Measurements from ENCODE around the gene CACNG6. TPM values are rescaled to one million over a fixed set of nuclear protein-coding genes. Genes with fewer than 3 reads are reported as not detected.
A peak's percentile ranks its signal among the peaks of the same experiment; 100 is the strongest.
"Not testable (repeated sequence)": the region's sequence is repeated elsewhere in the genome, so short reads cannot be mapped to it uniquely, and the experiment has no call there.

CACNG6 gene
- polyA plus RNA-seq, 3 donors = 0.73 to 1.00 (median 0.85) TPM

DNA sequence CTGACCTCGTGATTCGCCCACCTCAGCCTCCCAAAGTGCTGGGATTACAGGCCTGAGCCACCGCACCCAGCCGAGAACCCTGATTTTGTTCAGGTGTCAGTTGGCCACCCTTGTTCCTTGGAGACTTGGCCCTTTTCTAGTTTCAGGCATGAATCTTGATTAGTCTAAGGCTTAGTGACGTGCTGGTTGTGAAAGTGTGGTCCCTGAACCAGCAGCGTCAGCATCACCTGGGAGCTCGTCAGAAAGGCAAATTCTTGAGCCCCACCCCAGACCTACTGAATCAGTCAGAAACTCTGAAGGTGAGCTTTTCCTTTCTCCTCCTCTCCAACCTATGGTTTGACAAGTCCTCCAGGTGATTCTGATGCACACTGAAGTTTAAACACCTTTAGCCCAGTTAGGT lies 35.2 kb downstream of the CACNG6 start:
- no peak for DNase-seq (ENCODE audit: extremely low read depth in 1 of 11, low read depth in 9 of 11, low spot score in 4 of 11)

- no peak for DNase-seq (ENCODE audit: extremely low read depth in 1 of 11, low read depth in 9 of 11, low spot score in 4 of 11)
Measured at GRCh38 chr19:54029301-54029700, 37.9 kb downstream of the CACNG6 start.

- DNase-seq (ENCODE audit: extremely low read depth in 1 of 11, low read depth in 9 of 11, low spot score in 4 of 11) = peak in 6 of 11 donors; percentile 11 to 46 (median 25)
Measured at GRCh38 chr19:54029930-54030490, 38.6 kb downstream of the CACNG6 start.

DNA sequence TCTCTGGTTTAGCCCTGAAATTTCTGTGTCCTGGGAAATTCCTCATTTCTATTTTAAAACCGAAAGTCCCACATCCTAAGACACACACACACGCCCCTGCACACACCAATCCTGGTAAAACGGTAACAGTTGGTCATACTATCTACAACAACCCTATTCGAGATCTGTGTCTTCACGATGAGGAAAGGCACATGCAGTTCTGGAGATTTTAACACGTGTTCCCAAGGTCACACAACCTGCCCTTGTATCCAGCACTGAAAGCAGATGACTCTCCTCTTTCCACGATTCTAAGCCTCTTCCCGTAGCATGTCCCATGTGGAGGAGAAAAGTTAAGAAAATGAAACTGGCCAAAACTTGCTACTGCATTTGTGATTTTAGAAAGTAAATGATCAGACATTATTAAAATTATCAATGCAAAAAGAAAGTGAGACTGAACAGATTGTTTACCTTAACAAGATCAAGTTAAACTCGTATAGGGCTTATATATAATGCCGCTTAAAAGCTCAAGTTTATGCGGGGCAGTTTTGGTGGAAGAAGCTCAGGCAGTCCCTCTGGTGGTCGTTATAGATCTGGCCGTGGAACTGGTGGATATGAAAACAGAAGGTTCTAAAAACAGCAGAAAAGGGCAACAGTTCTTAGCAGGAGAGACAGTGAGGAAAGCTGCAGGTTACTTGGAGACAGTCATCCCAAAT lies 39.6 kb downstream of the CACNG6 start:
- no peak for DNase-seq (ENCODE audit: extremely low read depth in 1 of 11, low read depth in 9 of 11, low spot score in 4 of 11)

- no peak for DNase-seq (ENCODE audit: extremely low read depth in 1 of 11, low read depth in 9 of 11, low spot score in 4 of 11)
Measured at GRCh38 chr19:54035215-54036178, 44.1 kb downstream of the CACNG6 start.

- not testable (repeated sequence) for DNase-seq (ENCODE audit: extremely low read depth in 1 of 11, low read depth in 9 of 11, low spot score in 4 of 11)
Measured at GRCh38 chr19:54036542-54036941, 45.1 kb downstream of the CACNG6 start.

- no peak for DNase-seq (ENCODE audit: extremely low read depth in 1 of 11, low read depth in 9 of 11, low spot score in 4 of 11)
Measured at GRCh38 chr19:54040003-54040402, 48.6 kb downstream of the CACNG6 start.

DNA sequence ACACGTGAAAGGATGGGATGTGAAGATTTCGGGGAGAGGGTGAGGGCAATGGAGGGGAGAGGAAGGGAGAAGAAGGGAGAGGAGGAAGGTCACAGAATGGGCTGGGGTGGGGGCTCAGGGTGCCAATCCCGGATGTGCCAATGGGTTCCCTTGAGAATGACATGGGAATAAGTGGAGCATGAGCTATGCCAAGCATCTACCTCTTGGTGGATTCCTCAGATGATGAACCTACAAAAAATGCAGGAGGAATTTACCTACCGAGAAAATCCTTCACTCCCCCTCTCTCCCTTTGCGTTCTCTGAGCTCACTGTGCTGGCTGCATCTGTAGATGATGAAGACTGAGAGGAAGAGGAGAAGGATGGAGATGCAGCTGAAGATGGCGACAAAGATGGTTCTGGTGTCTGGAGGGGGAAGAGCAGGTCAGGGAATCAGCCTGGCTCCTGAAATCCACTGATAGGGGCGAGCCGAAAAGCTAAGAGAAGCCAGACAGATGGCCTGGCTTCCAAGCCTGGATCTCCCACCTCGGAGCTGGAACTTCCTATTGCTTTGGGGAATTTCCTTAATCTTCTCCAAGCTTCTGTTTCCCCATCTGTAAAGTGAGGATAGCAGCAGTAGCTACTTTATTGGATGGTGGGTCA lies 50.7 kb downstream of the CACNG6 start:
- no peak for DNase-seq (ENCODE audit: extremely low read depth in 1 of 11, low read depth in 9 of 11, low spot score in 4 of 11)

DNA sequence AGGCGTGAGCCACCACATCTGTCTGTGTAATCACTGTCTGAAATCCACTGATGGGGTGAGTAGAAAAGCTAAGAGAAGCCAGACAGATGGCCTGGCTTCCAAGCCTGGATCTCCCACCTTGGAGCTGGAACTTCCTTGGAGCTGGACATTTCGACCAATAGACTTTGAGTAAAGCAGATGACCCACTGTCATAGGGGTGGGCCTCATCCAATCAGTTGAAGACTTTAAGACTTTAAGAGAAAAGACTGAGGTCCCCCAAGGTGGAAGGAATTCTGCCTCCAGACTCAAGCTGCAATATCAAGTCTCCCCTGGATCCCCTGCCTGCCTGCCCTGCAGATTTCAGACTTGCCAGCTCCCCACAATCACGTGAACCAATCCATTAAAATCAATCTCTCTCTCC lies 51.6 kb downstream of the CACNG6 start:
- DNase-seq (ENCODE audit: extremely low read depth in 1 of 11, low read depth in 9 of 11, low spot score in 4 of 11) = no peak

DNA sequence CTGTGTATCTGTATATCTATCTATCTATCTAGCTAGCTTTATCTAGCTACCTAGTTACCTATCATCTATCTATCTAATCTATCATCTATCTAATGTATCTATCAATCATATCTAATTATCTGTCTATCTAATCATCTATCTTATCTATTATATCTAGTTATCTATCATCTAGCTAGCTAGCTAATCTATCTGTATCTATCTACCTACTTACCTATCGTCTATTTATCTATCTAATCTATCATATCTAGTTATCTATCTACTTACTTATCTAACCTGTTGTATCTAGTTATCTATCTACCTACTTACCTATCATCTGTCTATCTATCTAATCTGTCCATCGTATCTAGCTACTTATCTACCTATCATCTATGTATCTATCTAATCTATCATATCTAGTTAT lies 54.3 kb downstream of the CACNG6 start:
- no peak for DNase-seq (ENCODE audit: extremely low read depth in 1 of 11, low read depth in 9 of 11, low spot score in 4 of 11)

DNA sequence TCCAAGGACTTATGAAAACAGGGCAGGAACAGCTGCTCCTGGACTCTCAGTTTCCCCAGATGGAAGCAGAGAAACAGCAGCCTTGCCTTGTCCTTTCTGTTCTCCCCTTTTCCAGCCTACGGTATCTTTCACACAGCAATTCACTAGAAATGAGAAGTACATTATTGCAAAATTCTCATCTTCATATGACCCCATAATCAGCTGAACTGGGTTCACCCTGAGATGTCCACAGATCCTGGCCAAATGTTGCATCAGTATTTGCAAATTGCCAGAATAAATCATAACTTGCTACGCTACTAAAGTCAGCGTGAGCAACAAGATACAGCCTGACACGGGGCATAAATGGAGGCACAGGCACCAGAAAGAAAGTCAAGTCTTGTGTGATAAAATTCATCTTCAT lies 56.2 kb downstream of the CACNG6 start:
- DNase-seq (ENCODE audit: extremely low read depth in 1 of 11, low read depth in 9 of 11, low spot score in 4 of 11) = no peak

Other genes with a start within 250 kb of the CACNG6 start
- gene NLRP12, start 167.3 kb upstream of the CACNG6 start, polyA plus RNA-seq (ENCODE audit: insufficient read length in 3 of 3) = under 1 TPM; 0.16 to 0.29 (median 0.24) TPM
- 10 to 100 TPM; 68.1 to 75.4 (median 74.2) TPM for gene MYADM, start 123.8 kb upstream of the CACNG6 start, polyA plus RNA-seq (ENCODE audit: insufficient read length in 3 of 3)
- gene PRKCG, start 109.4 kb upstream of the CACNG6 start, polyA plus RNA-seq (ENCODE audit: insufficient read length in 3 of 3) = under 1 TPM; 0.23 to 0.80 (median 0.43) TPM
- gene CACNG7, start 82.4 kb upstream of the CACNG6 start, polyA plus RNA-seq (ENCODE audit: insufficient read length in 3 of 3) = 1 to 10 TPM in 1 of 3 donors, under 1 TPM in 2; 0.23 to 1.0 (median 0.45) TPM
- gene CACNG8, start 28.7 kb upstream of the CACNG6 start, polyA plus RNA-seq (ENCODE audit: insufficient read length in 3 of 3) = under 1 TPM; 0.20 to 0.51 (median 0.23) TPM
- gene VSTM1, start 72.3 kb downstream of the CACNG6 start, polyA plus RNA-seq (ENCODE audit: insufficient read length in 3 of 3) = under 1 TPM in 1 of 3 donors, not detected in 2; 0.27 TPM
- gene TARM1, start 89.7 kb downstream of the CACNG6 start, polyA plus RNA-seq (ENCODE audit: insufficient read length in 3 of 3) = under 1 TPM in 2 of 3 donors, not detected in 1; 0.17 to 0.20 TPM
- gene OSCAR, start 109.2 kb downstream of the CACNG6 start, polyA plus RNA-seq (ENCODE audit: insufficient read length in 3 of 3) = under 1 TPM; 0.11 to 0.42 (median 0.27) TPM
- gene NDUFA3, start 111.2 kb downstream of the CACNG6 start, polyA plus RNA-seq (ENCODE audit: insufficient read length in 3 of 3) = 100 to 1,000 TPM in 2 of 3 donors, 10 to 100 TPM in 1; 84.6 to 151 (median 147) TPM
- 10 to 100 TPM; 12.0 to 19.3 (median 18.8) TPM for gene TFPT, start 124.0 kb downstream of the CACNG6 start, polyA plus RNA-seq (ENCODE audit: insufficient read length in 3 of 3)
- gene PRPF31, start 124.1 kb downstream of the CACNG6 start, polyA plus RNA-seq (ENCODE audit: insufficient read length in 3 of 3) = 10 to 100 TPM; 68.0 to 82.8 (median 73.0) TPM
- 10 to 100 TPM; 66.6 to 75.4 (median 75.4) TPM for gene CNOT3, start 146.1 kb downstream of the CACNG6 start, polyA plus RNA-seq (ENCODE audit: insufficient read length in 3 of 3)
- gene LENG1, start 168.1 kb downstream of the CACNG6 start, polyA plus RNA-seq (ENCODE audit: insufficient read length in 3 of 3) = 10 to 100 TPM in 1 of 3 donors, 1 to 10 TPM in 2; 7.5 to 10.5 (median 9.8) TPM
- gene TMC4, start 181.5 kb downstream of the CACNG6 start, polyA plus RNA-seq (ENCODE audit: insufficient read length in 3 of 3) = 10 to 100 TPM; 20.1 to 50.0 (median 29.2) TPM
- 10 to 100 TPM; 56.8 to 85.9 (median 80.3) TPM for gene MBOAT7, start 197.9 kb downstream of the CACNG6 start, polyA plus RNA-seq (ENCODE audit: insufficient read length in 3 of 3)
- gene TSEN34, start 199.7 kb downstream of the CACNG6 start, polyA plus RNA-seq (ENCODE audit: insufficient read length in 3 of 3) = 10 to 100 TPM; 46.2 to 63.2 (median 60.2) TPM
- gene RPS9, start 209.2 kb downstream of the CACNG6 start, polyA plus RNA-seq (ENCODE audit: insufficient read length in 3 of 3) = 1,000 to 10,000 TPM; 1,235 to 1,695 (median 1,501) TPM
- 1 to 10 TPM; 1.0 to 3.8 (median 1.5) TPM for gene LILRB3, start 231.4 kb downstream of the CACNG6 start, polyA plus RNA-seq (ENCODE audit: insufficient read length in 3 of 3)